ENCODE measurements around the gene MYO1E. TPM values are rescaled to one million over a fixed set of nuclear protein-coding genes. Genes with fewer than 3 reads are reported as not detected.

The MYO1E gene
- total and polyA plus RNA-seq, 3 experiments from 2014 or later, result 1.1 to 15.4 (median 15.3) TPM

GRCh38 chr15:59104912-59105732 lies 267.5 kb downstream of the MYO1E start, which contains the start of gene CCNB2:
CCNB2 (plus strand) TSS chr15:59105146; CDS start chr15:59105269, 123 bp downstream.
- POLR2A ChIA-PET, result no interaction called here
- CTCF ChIA-PET, result no interaction called here

GRCh38 chr15:59104602-59104911 lies 268.1 kb downstream of the MYO1E start:
- Histone ChIP-seq H3K27me3 (ENCODE audit: insufficient read depth, low read length, poor library complexity, severe bottlenecking) (no peaks in the 10 kb centered on the region), H3K9me3 (ENCODE audit: low read length) (no peaks in the 10 kb centered on the region), H3K4me1 (ENCODE audit: insufficient read depth, low read length) (peaks cover 11% of the 10 kb centered on the region), H3K4me3 (ENCODE audit: low read length) (peak overlapping the region; percentile 78), H3K27ac (ENCODE audit: low read depth, low read length) (peak overlapping the region; percentile 77), H3K36me3 (ENCODE audit: insufficient read depth, low read length) (no peaks in the 10 kb centered on the region)
- H3K4me1 Mint-ChIP-seq, result peaks cover 13 to 21% (median 20%) of the 10 kb centered on the region in 3 donors
- POLR2A ChIA-PET, result no interaction called here
- no peaks in the 10 kb centered on the region for H3K9me3 Mint-ChIP-seq
- H3K4me3 Mint-ChIP-seq, result peak overlapping the region; percentile 85 to 96 (median 94)
- peaks cover 0 to 7% (median 7%) of the 10 kb centered on the region in 3 donors for H3K36me3 Mint-ChIP-seq
- CTCF ChIA-PET, result no interaction called here
- DNase-seq, result no peak
- H3K27ac Mint-ChIP-seq, result peak overlapping the region; percentile 89 to 99 (median 96)
- peaks cover 0 to 4% of the 10 kb centered on the region in 2 donors for H3K27me3 Mint-ChIP-seq

More at GRCh38 chr15:59104912-59105732, 267.5 kb downstream of the MYO1E start, which contains the start of gene CCNB2:
- H3K36me3 ChIP-seq (ENCODE audit: insufficient read depth, low read length), result no peaks in the 10 kb centered on the region
- H3K27me3 ChIP-seq (ENCODE audit: insufficient read depth, low read length, poor library complexity, severe bottlenecking), result no peaks in the 10 kb centered on the region
- peak within 1 kb of the TSS; percentile 78 for H3K4me3 ChIP-seq (ENCODE audit: low read length)
- DNase-seq, result peak; percentile 74 to 89 (median 83)
- H3K9me3 ChIP-seq (ENCODE audit: low read length), result no peaks in the 10 kb centered on the region
- Mint-ChIP-seq H3K27ac (peak within 1 kb of the TSS; percentile 89 to 99 (median 96)), H3K4me1 (peaks cover 13 to 20% (median 20%) of the 10 kb centered on the region in 3 donors), H3K27me3 (peaks cover 0 to 4% of the 10 kb centered on the region in 2 donors), H3K36me3 (peaks cover 0 to 4% (median 2%) of the 10 kb centered on the region in 3 donors), H3K9me3 (no peaks in the 10 kb centered on the region), H3K4me3 (peak within 1 kb of the TSS; percentile 85 to 96 (median 94))
- peak within 1 kb of the TSS; percentile 77 for H3K27ac ChIP-seq (ENCODE audit: low read depth, low read length)
- peaks cover 11% of the 10 kb centered on the region for H3K4me1 ChIP-seq (ENCODE audit: insufficient read depth, low read length)

GRCh38 chr15:59099162-59099685 lies 273.4 kb downstream of the MYO1E start:
- CTCF ChIA-PET, result no interaction called here
- Mint-ChIP-seq H3K4me3 (no peak overlapping the region), H3K27ac (peak overlapping the region in 1 of 8 donors; percentile 30), H3K36me3 (peaks cover 0 to 33% (median 14%) of the 10 kb centered on the region in 3 donors), H3K4me1 (peaks cover 3 to 11% (median 6%) of the 10 kb centered on the region in 3 donors), H3K27me3 (no peaks in the 10 kb centered on the region), H3K9me3 (no peaks in the 10 kb centered on the region)
- POLR2A ChIA-PET, result no interaction called here
- Histone ChIP-seq H3K27ac (ENCODE audit: low read depth, low read length) (no peak overlapping the region), H3K4me1 (ENCODE audit: insufficient read depth, low read length) (peaks cover 6% of the 10 kb centered on the region), H3K27me3 (ENCODE audit: insufficient read depth, low read length, poor library complexity, severe bottlenecking) (no peaks in the 10 kb centered on the region), H3K36me3 (ENCODE audit: insufficient read depth, low read length) (peaks cover 10% of the 10 kb centered on the region), H3K9me3 (ENCODE audit: low read length) (no peaks in the 10 kb centered on the region), H3K4me3 (ENCODE audit: low read length) (no peak overlapping the region)
- DNase-seq, result no peak

GRCh38 chr15:59096429-59096828 lies 276.2 kb downstream of the MYO1E start:
- POLR2A ChIA-PET, result no interaction called here
- CTCF ChIA-PET, result no interaction called here
- Histone ChIP-seq H3K27ac (ENCODE audit: low read depth, low read length) (no peak overlapping the region), H3K27me3 (ENCODE audit: insufficient read depth, low read length, poor library complexity, severe bottlenecking) (no peaks in the 10 kb centered on the region), H3K36me3 (ENCODE audit: insufficient read depth, low read length) (peaks cover 24% of the 10 kb centered on the region), H3K9me3 (ENCODE audit: low read length) (no peaks in the 10 kb centered on the region), H3K4me1 (ENCODE audit: insufficient read depth, low read length) (peaks cover 3% of the 10 kb centered on the region), H3K4me3 (ENCODE audit: low read length) (no peak overlapping the region)
- Mint-ChIP-seq H3K9me3 (no peaks in the 10 kb centered on the region), H3K4me1 (peaks cover 2 to 8% (median 3%) of the 10 kb centered on the region in 3 donors), H3K27me3 (no peaks in the 10 kb centered on the region), H3K4me3 (no peak overlapping the region), H3K27ac (peak overlapping the region in 2 of 8 donors; percentile 18 to 19), H3K36me3 (peaks cover 4 to 60% (median 21%) of the 10 kb centered on the region in 3 donors)
- no peak for DNase-seq

- CTCF ChIA-PET, result no interaction called here
- H3K36me3 ChIP-seq (ENCODE audit: insufficient read depth, low read length), result peaks cover 30% of the 10 kb centered on the region
These were observed 278.6 kb downstream of the MYO1E start for GRCh38 chr15:59094077-59094476.

GRCh38 chr15:59087731-59088130 lies 284.9 kb downstream of the MYO1E start:
- peaks cover 30% of the 10 kb centered on the region for H3K36me3 ChIP-seq (ENCODE audit: insufficient read depth, low read length)
- H3K27ac ChIP-seq (ENCODE audit: low read depth, low read length), result no peak overlapping the region
- CTCF ChIA-PET, result no interaction called here
- H3K36me3 Mint-ChIP-seq, result peaks cover 4 to 82% (median 22%) of the 10 kb centered on the region in 3 donors
- H3K4me3 ChIP-seq (ENCODE audit: low read length), result no peak overlapping the region
- H3K27ac Mint-ChIP-seq, result peak overlapping the region in 5 of 8 donors; percentile 2 to 64 (median 19)
- peaks cover 0 to 4% (median 0%) of the 10 kb centered on the region in 3 donors for H3K4me1 Mint-ChIP-seq
- no peak overlapping the region for H3K4me3 Mint-ChIP-seq
- H3K9me3 ChIP-seq (ENCODE audit: low read length), result no peaks in the 10 kb centered on the region
- H3K9me3 Mint-ChIP-seq, result no peaks in the 10 kb centered on the region
- no peaks in the 10 kb centered on the region for H3K4me1 ChIP-seq (ENCODE audit: insufficient read depth, low read length)
- no peaks in the 10 kb centered on the region for H3K27me3 ChIP-seq (ENCODE audit: insufficient read depth, low read length, poor library complexity, severe bottlenecking)
- no peaks in the 10 kb centered on the region for H3K27me3 Mint-ChIP-seq
- POLR2A ChIA-PET, result no interaction called here
- no peak for DNase-seq

More at GRCh38 chr15:59094077-59094476, 278.6 kb downstream of the MYO1E start:
- H3K9me3 ChIP-seq (ENCODE audit: low read length), result no peaks in the 10 kb centered on the region
- no peak overlapping the region for H3K4me3 ChIP-seq (ENCODE audit: low read length)
- no peaks in the 10 kb centered on the region for H3K27me3 Mint-ChIP-seq
- no peak for DNase-seq
- no peaks in the 10 kb centered on the region for H3K9me3 Mint-ChIP-seq
- peaks cover under 1 to 1% (median under 1%) of the 10 kb centered on the region in 3 donors for H3K4me1 Mint-ChIP-seq
- no peaks in the 10 kb centered on the region for H3K27me3 ChIP-seq (ENCODE audit: insufficient read depth, low read length, poor library complexity, severe bottlenecking)
- H3K4me1 ChIP-seq (ENCODE audit: insufficient read depth, low read length), result peaks cover 3% of the 10 kb centered on the region
- H3K27ac ChIP-seq (ENCODE audit: low read depth, low read length), result no peak overlapping the region
- no peak overlapping the region for H3K4me3 Mint-ChIP-seq
- POLR2A ChIA-PET, result no interaction called here
- no peak overlapping the region for H3K27ac Mint-ChIP-seq
- H3K36me3 Mint-ChIP-seq, result peaks cover 4 to 72% (median 15%) of the 10 kb centered on the region in 3 donors

Other genes with a start within 250 kb of the MYO1E start
- gene LDHAL6B, start 166.0 kb downstream of the MYO1E start, total RNA-seq, result not detected
- gene LDHAL6B, start 166.0 kb downstream of the MYO1E start, polyA plus RNA-seq, result not detected
- under 1 TPM; 0.83 to 0.97 TPM for gene FAM81A, start 65.3 kb upstream of the MYO1E start, total RNA-seq
- not detected for gene FAM81A, start 65.3 kb upstream of the MYO1E start, polyA plus RNA-seq
- not detected for gene GCNT3, start 238.9 kb upstream of the MYO1E start, total RNA-seq
- not detected for gene GCNT3, start 238.9 kb upstream of the MYO1E start, polyA plus RNA-seq

Data from CD8-positive, alpha-beta memory T cell (primary cell).